Urothelium cell line (cell line): Measurements from ENCODE around the gene ZNF488.
"Not testable (repeated sequence)": the region's sequence is repeated elsewhere in the genome, so short reads cannot be mapped to it uniquely, and the experiment has no call there.

Source experiments
- DNase-seq: peaks from one replicate; pipeline ENCODE4 v3.0.0; 2011; ENCODE audit warnings: low spot score, mixed read lengths
- FAIRE-seq: peaks from 2 replicates; lab custom pipeline; 2011; peaks lifted over from hg19 to GRCh38; lab: Jason Lieb, UNC

The ZNF488 gene

GRCh38 chr10:47384148-47384921, at the start of gene ZNF488:
Gene ZNF488 (minus strand): TSS chr10:47384293. CDS start chr10:47368829, 15,464 bp downstream.
- DNase-seq = peak; percentile 99
- no peak for FAIRE-seq

GRCh38 chr10:47425813-47426419, 41.8 kb upstream of the ZNF488 start:
- DNase-seq = no peak
- FAIRE-seq = no peak

- FAIRE-seq = no peak
- no peak for DNase-seq
These were observed 40.1 kb upstream of the ZNF488 start for GRCh38 chr10:47424231-47424630.

- FAIRE-seq (no peak), DNase-seq (no peak)
These were observed 39.4 kb upstream of the ZNF488 start for GRCh38 chr10:47423476-47423875.

GRCh38 chr10:47421057-47421952, 37.2 kb upstream of the ZNF488 start:
- no peak for FAIRE-seq

GRCh38 chr10:47420305-47421056, 36.4 kb upstream of the ZNF488 start:
- DNase-seq (no peak), FAIRE-seq (no peak)

More at GRCh38 chr10:47421057-47421952, 37.2 kb upstream of the ZNF488 start:
- no peak for DNase-seq

GRCh38 chr10:47419421-47419820, 35.3 kb upstream of the ZNF488 start:
- FAIRE-seq = no peak
- DNase-seq = no peak

- no peak for FAIRE-seq
These were observed 34.9 kb upstream of the ZNF488 start for GRCh38 chr10:47418966-47419365.

GRCh38 chr10:47418321-47418720, 34.2 kb upstream of the ZNF488 start:
- FAIRE-seq = no peak

More at GRCh38 chr10:47418966-47419365, 34.9 kb upstream of the ZNF488 start:
- no peak for DNase-seq

GRCh38 chr10:47416305-47417218, 32.5 kb upstream of the ZNF488 start:
- DNase-seq, FAIRE-seq: not testable (repeated sequence)

More at GRCh38 chr10:47418321-47418720, 34.2 kb upstream of the ZNF488 start:
- no peak for DNase-seq

- DNase-seq = no peak
- FAIRE-seq = no peak
These were observed 31.6 kb upstream of the ZNF488 start for GRCh38 chr10:47415520-47416304.

GRCh38 chr10:47414752-47415519, 30.8 kb upstream of the ZNF488 start:
- DNase-seq (no peak), FAIRE-seq (no peak)

GRCh38 chr10:47414227-47414592, 30.1 kb upstream of the ZNF488 start:
- no peak for FAIRE-seq
- DNase-seq = no peak

- DNase-seq (no peak), FAIRE-seq (no peak)
These were observed 29.6 kb upstream of the ZNF488 start for GRCh38 chr10:47413531-47414226.

GRCh38 chr10:47412869-47413268, 28.8 kb upstream of the ZNF488 start:
- no peak for FAIRE-seq
- no peak for DNase-seq

GRCh38 chr10:47412177-47412730, 28.2 kb upstream of the ZNF488 start:
- DNase-seq = no peak
- no peak for FAIRE-seq

GRCh38 chr10:47410862-47411261, 26.8 kb upstream of the ZNF488 start:
- no peak for FAIRE-seq
- DNase-seq = no peak
